Measurements from ENCODE around the gene HMGB3. TPM values are rescaled to one million over a fixed set of nuclear protein-coding genes. Genes with fewer than 3 reads are reported as not detected.

The HMGB3 gene
- total RNA-seq, 4 donors from 2014 or later: 2.7 to 8.4 (median 4.9) TPM

DNA sequence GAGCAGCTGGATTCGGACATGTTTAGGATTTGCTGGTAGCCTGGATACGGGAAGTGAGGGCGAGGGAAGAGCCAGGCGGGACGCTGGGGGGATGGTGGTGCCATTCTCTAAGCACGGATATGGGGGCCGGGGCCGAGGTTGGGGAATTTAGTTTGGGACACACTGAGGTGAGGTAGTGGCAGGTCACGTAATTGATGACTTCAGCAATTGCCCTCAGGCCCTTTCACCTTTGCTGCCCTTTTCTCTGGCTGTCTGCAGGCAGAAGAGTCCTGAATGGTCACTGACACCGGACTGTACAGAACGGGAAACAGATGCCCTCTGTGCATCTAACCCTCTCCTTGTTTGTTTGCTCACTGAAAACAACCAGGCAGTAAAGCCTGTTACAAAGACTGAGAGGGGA lies 16.9 kb upstream of the HMGB3 start:
- no peaks in the 10 kb centered on the region for H3K27me3 ChIP-seq
- H3K36me3 ChIP-seq: no peaks in the 10 kb centered on the region
- H3K4me1 ChIP-seq: no peaks in the 10 kb centered on the region
- no peaks in the 10 kb centered on the region for H3K9me3 ChIP-seq
- H3K4me3 ChIP-seq: no peak overlapping the region
- no peak overlapping the region for H3K27ac ChIP-seq
- WGBS, 2 donors: 48 to 52% methylated on average over 11 of the region's 11 CpGs
- DNase-seq (ENCODE audit: low spot score in 2 of 2): no peak
- TF ChIP-seq EP300 (IDR thresholded peaks at IDR 0.05): no peak
- no peak for TF ChIP-seq POLR2A (IDR thresholded peaks at IDR 0.05)
- TF ChIP-seq, protein P1, sequence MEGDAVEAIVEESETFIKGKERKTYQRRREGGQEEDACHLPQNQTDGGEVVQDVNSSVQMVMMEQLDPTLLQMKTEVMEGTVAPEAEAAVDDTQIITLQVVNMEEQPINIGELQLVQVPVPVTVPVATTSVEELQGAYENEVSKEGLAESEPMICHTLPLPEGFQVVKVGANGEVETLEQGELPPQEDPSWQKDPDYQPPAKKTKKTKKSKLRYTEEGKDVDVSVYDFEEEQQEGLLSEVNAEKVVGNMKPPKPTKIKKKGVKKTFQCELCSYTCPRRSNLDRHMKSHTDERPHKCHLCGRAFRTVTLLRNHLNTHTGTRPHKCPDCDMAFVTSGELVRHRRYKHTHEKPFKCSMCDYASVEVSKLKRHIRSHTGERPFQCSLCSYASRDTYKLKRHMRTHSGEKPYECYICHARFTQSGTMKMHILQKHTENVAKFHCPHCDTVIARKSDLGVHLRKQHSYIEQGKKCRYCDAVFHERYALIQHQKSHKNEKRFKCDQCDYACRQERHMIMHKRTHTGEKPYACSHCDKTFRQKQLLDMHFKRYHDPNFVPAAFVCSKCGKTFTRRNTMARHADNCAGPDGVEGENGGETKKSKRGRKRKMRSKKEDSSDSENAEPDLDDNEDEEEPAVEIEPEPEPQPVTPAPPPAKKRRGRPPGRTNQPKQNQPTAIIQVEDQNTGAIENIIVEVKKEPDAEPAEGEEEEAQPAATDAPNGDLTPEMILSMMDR (IDR thresholded peaks at IDR 0.05): no peak

DNA sequence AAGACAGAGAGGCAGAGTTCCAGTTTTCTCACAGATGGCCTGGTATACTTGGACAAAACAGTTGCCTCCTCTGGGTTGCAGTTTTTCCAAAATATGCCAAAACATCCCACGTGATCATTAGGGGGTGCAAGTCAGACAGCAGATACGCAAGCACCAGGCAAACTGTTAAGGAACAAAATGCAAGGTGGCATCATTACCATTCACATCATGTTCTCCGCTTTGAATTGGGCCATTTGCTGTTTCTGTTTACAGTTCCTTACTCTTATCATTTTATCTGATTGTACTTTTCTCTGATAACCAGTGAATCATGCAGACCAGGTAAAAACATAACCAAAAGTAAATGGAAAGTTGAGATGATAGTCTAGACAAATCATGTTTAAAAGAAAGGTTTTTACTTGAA lies 16.4 kb upstream of the HMGB3 start:
- H3K27me3 ChIP-seq: no peaks in the 10 kb centered on the region
- no peaks in the 10 kb centered on the region for H3K36me3 ChIP-seq
- no peak for DNase-seq (ENCODE audit: low spot score in 2 of 2)
- 74 to 76% methylated on average over 3 of the region's 3 CpGs for WGBS, 2 donors
- no peaks in the 10 kb centered on the region for H3K9me3 ChIP-seq
- no peak overlapping the region for H3K4me3 ChIP-seq
- no peaks in the 10 kb centered on the region for H3K4me1 ChIP-seq
- TF ChIP-seq, protein P1 (IDR thresholded peaks at IDR 0.05): no peak
- no peak overlapping the region for H3K27ac ChIP-seq

DNA sequence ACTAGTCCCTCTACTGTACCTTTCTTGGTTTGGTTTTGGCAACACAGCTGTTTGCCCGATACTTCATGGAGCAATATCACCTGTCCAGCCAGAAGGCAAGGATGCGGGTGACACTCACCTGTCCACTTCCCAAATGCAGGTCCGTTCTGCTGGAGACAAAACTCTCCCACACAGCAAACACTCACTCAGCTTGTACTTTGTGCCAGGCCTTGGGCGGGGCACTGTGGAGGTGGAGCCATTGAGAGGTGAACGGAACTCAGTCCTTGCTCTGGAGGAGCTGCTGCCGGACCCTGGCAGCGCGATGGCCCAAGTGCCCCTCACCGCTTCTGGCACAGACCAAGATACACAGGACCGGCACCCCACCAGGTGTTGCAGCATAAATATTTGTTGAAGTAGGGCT lies 15.3 kb upstream of the HMGB3 start:
- Histone ChIP-seq H3K4me1 (no peaks in the 10 kb centered on the region), H3K4me3 (no peak overlapping the region), H3K27ac (no peak overlapping the region), H3K9me3 (no peaks in the 10 kb centered on the region), H3K27me3 (no peaks in the 10 kb centered on the region), H3K36me3 (no peaks in the 10 kb centered on the region)
- TF ChIP-seq POLR2A (IDR thresholded peaks at IDR 0.05): no peak
- TF ChIP-seq EP300 (IDR thresholded peaks at IDR 0.05): no peak
- TF ChIP-seq, protein P1 (IDR thresholded peaks at IDR 0.05): no peak
- no peak for DNase-seq (ENCODE audit: low spot score in 2 of 2)
- WGBS, 2 donors: 68% methylated on average over 3 of the region's 10 CpGs; no CpG with 5 or more reads in 1 of the 2 donors

DNA sequence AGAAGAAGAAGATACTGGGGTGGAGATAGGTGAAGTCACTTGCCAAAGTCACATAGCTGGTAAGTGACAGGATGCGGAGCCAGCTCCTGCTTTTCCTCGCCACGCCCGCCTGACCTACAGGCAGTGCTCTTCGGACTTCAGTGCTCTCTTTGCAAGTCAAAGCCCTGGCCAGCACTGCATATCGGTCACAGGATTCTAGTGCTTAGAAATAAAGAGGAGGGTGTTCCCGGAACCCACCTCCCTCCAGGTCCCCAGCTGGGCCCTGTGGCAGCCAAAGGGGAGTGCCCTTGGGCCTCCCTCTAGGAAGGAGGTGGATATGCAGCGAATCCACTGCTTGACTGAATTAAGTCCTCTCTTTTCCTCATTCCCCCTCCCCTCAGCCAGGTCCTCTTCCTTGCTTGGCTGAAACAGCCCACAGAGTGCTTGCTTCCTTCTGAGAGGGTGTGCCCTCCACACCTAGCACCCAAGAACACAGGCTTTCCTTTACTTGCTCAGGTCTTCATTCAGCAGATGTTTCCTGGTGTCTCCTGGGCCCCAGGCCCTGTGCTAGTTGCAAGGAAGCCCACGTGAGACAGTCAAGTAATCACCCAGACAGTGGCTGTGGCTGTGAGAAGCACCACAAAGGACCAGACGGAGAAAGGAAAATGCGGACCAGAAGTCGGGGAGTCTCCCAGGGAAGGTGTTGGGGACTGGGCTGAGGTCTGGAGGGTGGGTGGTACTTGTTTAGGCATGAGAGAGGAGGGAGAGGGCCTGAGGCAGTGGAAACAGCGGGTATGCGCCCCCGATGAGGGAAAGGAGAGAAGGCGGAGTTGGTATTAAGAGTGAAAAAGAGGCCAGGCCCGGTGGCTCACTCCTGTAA lies 14.0 kb upstream of the HMGB3 start:
- no peak for TF ChIP-seq EP300 (IDR thresholded peaks at IDR 0.05)
- TF ChIP-seq, protein P1 (IDR thresholded peaks at IDR 0.05): no peak
- no peak for TF ChIP-seq POLR2A (IDR thresholded peaks at IDR 0.05)
- DNase-seq (ENCODE audit: low spot score in 2 of 2): no peak
- no peak overlapping the region for H3K4me3 ChIP-seq
- H3K27ac ChIP-seq: no peak overlapping the region
- WGBS, 2 donors: 80 to 82% methylated on average over 16 to 17 of the region's 17 CpGs
- no peaks in the 10 kb centered on the region for H3K4me1 ChIP-seq
- no peaks in the 10 kb centered on the region for H3K9me3 ChIP-seq
- no peaks in the 10 kb centered on the region for H3K27me3 ChIP-seq
- H3K36me3 ChIP-seq: no peaks in the 10 kb centered on the region

DNA sequence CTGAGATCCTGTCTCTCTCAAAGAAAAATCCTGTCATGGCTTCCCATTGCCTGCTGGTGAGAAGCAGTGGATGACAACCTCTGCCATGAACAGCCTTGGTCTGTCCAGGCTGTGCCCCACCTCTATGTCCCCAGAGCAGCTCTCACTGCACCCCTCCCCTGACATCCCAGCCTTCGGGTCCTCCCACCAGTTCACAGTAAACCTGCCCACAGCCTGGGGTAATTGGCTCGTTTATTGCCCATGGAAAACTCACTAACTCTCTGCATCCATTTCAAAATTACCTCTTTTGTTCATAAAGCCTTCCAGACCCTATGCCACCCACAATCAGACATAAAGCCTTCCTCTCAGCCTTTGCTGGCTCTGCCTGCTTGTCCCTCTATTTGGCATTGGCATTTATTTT lies 10.7 kb upstream of the HMGB3 start:
- Histone ChIP-seq H3K27ac (no peak overlapping the region), H3K4me1 (no peaks in the 10 kb centered on the region), H3K27me3 (no peaks in the 10 kb centered on the region), H3K9me3 (no peaks in the 10 kb centered on the region), H3K4me3 (no peak overlapping the region), H3K36me3 (no peaks in the 10 kb centered on the region)
- TF ChIP-seq EP300 (IDR thresholded peaks at IDR 0.05) (no peak), POLR2A (IDR thresholded peaks at IDR 0.05) (no peak)
- TF ChIP-seq, protein P1 (IDR thresholded peaks at IDR 0.05): no peak
- WGBS, 2 donors: 8 to 41% methylated on average over 2 of the region's 2 CpGs
- no peak for DNase-seq (ENCODE audit: low spot score in 2 of 2)

All from tibial nerve (tissue), 4 donors.